A172 (cell line): ENCODE data around the gene ZDHHC17. TPM values are rescaled to one million over a fixed set of nuclear protein-coding genes. Genes with fewer than 3 reads are reported as not detected.

ENCODE experiments used
- total RNA-seq: library from RNA; depleted of rRNA; stranded (reverse); fragments of >200 nt; shearing (Covaris generic); gene quantifications from 2 replicates; pipeline ENCODE4 v1.2.3, GENCODE V29; 2014; rRNA removed

Gene ZDHHC17
- total RNA-seq, 1 experiment from 2014 or later: 19.4 TPM

Other genes starting within 250 kb of the ZDHHC17 start
- gene OSBPL8, start 204.3 kb upstream of the ZDHHC17 start, total RNA-seq: 45.8 and 58.1 TPM in 2 replicates
- 33.7 and 36.7 TPM in 2 replicates for gene CSRP2, start 114.9 kb downstream of the ZDHHC17 start, total RNA-seq